IMR-90 (cell line): ENCODE measurements around the gene TBC1D10B. TPM values are rescaled to one million over a fixed set of nuclear protein-coding genes. Genes with fewer than 3 reads are reported as not detected.
A peak's percentile ranks its signal among the peaks of the same experiment; 100 is the strongest.

Experiments used
- ATAC-seq: fragments of 200-7000 bp; cut with Tn5 transposase; 2 replicates; pipeline ENCODE4 v1.9.1; 2020; ENCODE audit warnings: low read depth, mild to moderate bottlenecking, moderate library complexity
- BruUV-seq: library from RNA; stranded (reverse); fragments of 400-500 nt; replicated peaks from 2 replicates; lab custom pipeline; 2021; lab: Mats Ljungman, UMichigan
- CTCF ChIA-PET: fragments of 300-600 bp; formaldehyde crosslinking; extraction: SDS; loops from one replicate; lab custom pipeline; 2021; ENCODE audit warnings: antibody characterized with exemption; lab: Yijun Ruan, JAX
- POLR2A ChIA-PET: fragments of 300-600 bp; sonication (Branson Sonifier 250); formaldehyde crosslinking; loops from one replicate; lab custom pipeline; 2022; ENCODE audit warnings: antibody characterized with exemption; ENCODE audit not compliant: unreplicated experiment; lab: Charles Lee
- DNase-seq: peaks from one replicate; pipeline ENCODE4 v3.0.0; 2013
- H2AFZ ChIP-seq: replicated peaks from 2 replicates; pipeline ENCODE3; 2013; ENCODE audit warnings: low read length, mild to moderate bottlenecking; ENCODE audit not compliant: poor library complexity
- H2AK5ac ChIP-seq: 2 replicates; pipeline ENCODE4 v1.6.1; 2013; ENCODE audit warnings: low read depth, low read length, inconsistent platforms
- H2AK9ac ChIP-seq: replicated peaks from 2 replicates; pipeline ENCODE3; 2013; ENCODE audit warnings: mild to moderate bottlenecking, low read depth, low read length, moderate library complexity; ENCODE audit not compliant: poor library complexity
- H2BK120ac ChIP-seq: 2 replicates; pipeline ENCODE4 v1.6.1; 2013; ENCODE audit warnings: low read depth, low read length, inconsistent platforms
- H2BK15ac ChIP-seq: 3 replicates; pipeline ENCODE4 v1.6.1; 2013; ENCODE audit warnings: low read depth, low read length, inconsistent platforms
- H2BK20ac ChIP-seq: 2 replicates; pipeline ENCODE4 v1.6.1; 2013; ENCODE audit warnings: low read depth, mild to moderate bottlenecking, inconsistent platforms, low read length, moderate library complexity
- H2BK5ac ChIP-seq: 2 replicates; pipeline ENCODE4 v1.6.1; 2013; ENCODE audit warnings: mild to moderate bottlenecking, low read depth, low read length, inconsistent platforms; ENCODE audit not compliant: poor library complexity, severe bottlenecking
- H3K14ac ChIP-seq: replicated peaks from 2 replicates; pipeline ENCODE4 v1.6.1; 2013; ENCODE audit warnings: low read depth, low read length, inconsistent platforms
- H3K18ac ChIP-seq: 2 replicates; pipeline ENCODE4 v1.6.1; 2013; ENCODE audit warnings: low read depth, low read length, control low read depth
- H3K23ac ChIP-seq: 2 replicates; pipeline ENCODE4 v1.6.1; 2013; ENCODE audit warnings: low read depth, low read length, inconsistent platforms
- H3K27ac ChIP-seq: 2 replicates; pipeline ENCODE4 v1.5.1; 2013; ENCODE audit warnings: mild to moderate bottlenecking, control low read depth, low read length; ENCODE audit not compliant: insufficient read depth
- H3K27me3 ChIP-seq: 2 replicates; pipeline ENCODE4 v1.6.1; 2013; ENCODE audit warnings: low read length; ENCODE audit not compliant: control insufficient read depth, insufficient read depth
- H3K36me3 ChIP-seq: 2 replicates; pipeline ENCODE4 v1.6.1; 2013; ENCODE audit warnings: low read length, mixed read lengths; ENCODE audit not compliant: control insufficient read depth, insufficient read depth
- H3K4ac ChIP-seq: 2 replicates; pipeline ENCODE4 v1.6.1; 2013; ENCODE audit warnings: low read depth, low read length, inconsistent platforms
- H3K4me1 ChIP-seq: 2 replicates; pipeline ENCODE4 v1.6.1; 2013; ENCODE audit warnings: low read length, mixed read lengths; ENCODE audit not compliant: control insufficient read depth, insufficient read depth
- H3K4me2 ChIP-seq: 2 replicates; pipeline ENCODE4 v1.6.1; 2013; ENCODE audit warnings: low read depth, mild to moderate bottlenecking, control low read depth, low read length, moderate library complexity
- H3K4me3 ChIP-seq: 2 replicates; pipeline ENCODE4 v1.5.1; 2013; ENCODE audit warnings: low read depth, mild to moderate bottlenecking, control low read depth, low read length, moderate library complexity; ENCODE audit not compliant: insufficient read depth
- H3K56ac ChIP-seq: 2 replicates; pipeline ENCODE4 v1.6.1; 2013; ENCODE audit warnings: low read length, inconsistent platforms; ENCODE audit not compliant: insufficient read depth; ENCODE audit errors: extremely low read depth
- H3K79me1 ChIP-seq, 2 experiments: 2 replicates each; pipeline ENCODE4 v1.6.1; 2013; ENCODE audit warnings: low read length in 2 of 2, inconsistent platforms in 1 of 2, low read depth in 1 of 2
- H3K9ac ChIP-seq: 2 replicates; pipeline ENCODE4 v1.6.1; 2013; ENCODE audit warnings: low read depth, low read length, control low read depth
- H3K9me1 ChIP-seq: 2 replicates; pipeline ENCODE4 v1.6.1; 2013; ENCODE audit warnings: low read length, inconsistent platforms; ENCODE audit not compliant: insufficient read depth
- H3K9me3 ChIP-seq: 2 replicates; pipeline ENCODE4 v1.6.1; 2013; ENCODE audit warnings: low read length; ENCODE audit not compliant: control insufficient read depth, insufficient read depth
- H4K20me1 ChIP-seq: 2 replicates; pipeline ENCODE4 v1.6.1; 2013; ENCODE audit warnings: low read length, inconsistent platforms; ENCODE audit not compliant: insufficient read depth
- H4K5ac ChIP-seq: 2 replicates; pipeline ENCODE4 v1.6.1; 2013; ENCODE audit warnings: mild to moderate bottlenecking, low read depth, low read length, control low read depth
- H4K8ac ChIP-seq, 2 experiments: 2 replicates each; pipeline ENCODE4 v1.6.1; 2013; ENCODE audit warnings: low read depth in 2 of 2, low read length in 2 of 2, control low read depth in 1 of 2, inconsistent platforms in 1 of 2
- H4K91ac ChIP-seq: 2 replicates; pipeline ENCODE4 v1.6.1; 2013; ENCODE audit warnings: low read depth, low read length, inconsistent platforms; ENCODE audit not compliant: insufficient read depth
- MAFK ChIP-seq: IDR thresholded peaks from 2 replicates; pipeline ENCODE4 v1.6.1; 2012; ENCODE audit warnings: low read depth, low read length, improper control_type of control experiment
- RFX5 ChIP-seq: IDR thresholded peaks from 2 replicates; pipeline ENCODE4 v1.8.0; 2012; ENCODE audit warnings: low read depth, mild to moderate bottlenecking, low read length, moderate library complexity
- WGBS, 2 experiments: methylation state at CpG; one replicate each; pipeline versions ENCODE4 v1.1.5 to v1.1.7; 2013; ENCODE audit warnings: missing lambda C conversion rate in 2 of 2; ENCODE audit not compliant: insufficient read length in 1 of 2; ENCODE audit errors: extremely low coverage in 2 of 2; 5-methylcytosine and 5-hydroxymethylcytosine counted together
- dilution Hi-C: fragments of 300-500 bp; cut with HindIII; formaldehyde crosslinking; loops from one replicate; pipeline ENCODE4 v1.14.3; 2018; ENCODE audit warnings: low sequenced_read_pairs; ENCODE audit not compliant: unreplicated experiment
- in situ Hi-C: fragments of 300-500 bp; cut with MboI; formaldehyde crosslinking; loops from 3 replicates; pipeline ENCODE4 v1.14.3; 2019; ENCODE audit warnings: low sequenced_read_pairs, inconsistent platforms, mixed read lengths
- intact Hi-C: fragments of 100-400 bp; cut with micrococcal nuclease; formaldehyde crosslinking; loops from 2 replicates; pipeline ENCODE4 v1.10.0; 2022
- polyA plus RNA-seq, 3 experiments: library from polyadenylated mRNA; depleted of rRNA; stranded (reverse); fragments of >200 nt; gene quantifications; 2 replicates each; pipeline ENCODE4 v1.2.3, GENCODE V29; 2012; ENCODE audit warnings: low replicate concordance in 1 of 3
- total RNA-seq: library from RNA; depleted of rRNA; stranded (reverse); fragments of >200 nt; gene quantifications from 2 replicates; pipeline ENCODE4 v1.2.3, GENCODE V29; 2012

TBC1D10B gene
- total and polyA plus RNA-seq, 2 of the 4 experiments (the other 2 are of a cell fraction), result 8.4 to 24.9 TPM

- TF ChIP-seq MAFK (no peak), RFX5 (no peak)
- Histone ChIP-seq H2AK9ac (no peak overlapping the region), H3K4ac (no peak overlapping the region), H3K4me1 (peaks cover 3% of the 10 kb centered on the region; the same call in 1 of the 2 replicates), H2AFZ (no peak overlapping the region), H3K56ac (no peak overlapping the region), H3K36me3 (peaks cover 21% of the 10 kb centered on the region), H3K27ac (no peak overlapping the region), H2BK15ac (no peak overlapping the region), H3K27me3 (no peaks in the 10 kb centered on the region), H3K4me2 (no peak overlapping the region), H3K9me1 (peaks cover 13% of the 10 kb centered on the region), H2BK20ac (no peak overlapping the region), H4K91ac (no peak overlapping the region), H2AK5ac (no peak overlapping the region), H2BK120ac (no peak overlapping the region), H4K8ac (no peak overlapping the region), H3K23ac (0 out of 2 replicates have a peak overlapping the region, but pooled peaks have one; percentile 19), H3K9me3 (no peaks in the 10 kb centered on the region), H4K20me1 (peaks cover 51% of the 10 kb centered on the region), H3K79me1 (peaks cover 9 to 59% of the 10 kb centered on the region in 2 experiments), H2BK5ac (no peak overlapping the region), H3K18ac (no peak overlapping the region), H4K5ac (no peak overlapping the region), H3K14ac (no peak overlapping the region), H3K9ac (no peak overlapping the region), H3K4me3 (no peak overlapping the region)
- no TSS peak for BruUV-seq
- CTCF ChIA-PET, result interaction anchor here (1.2 kb wide), 1 partner anchor 274 kb away, joined by 3 read pairs; no protein-coding TSS in a partner anchor
- intact Hi-C loops, result no loop called here
- dilution Hi-C loops, result no loop called here
- no peak for ATAC-seq
- WGBS, 2 experiments, result no CpG with 5 or more reads among the region's 4 CpGs
- DNase-seq, result no peak
- in situ Hi-C loops, result no loop called here
- POLR2A ChIA-PET, result no interaction called here
Observed at GRCh38 chr16:30366511-30366910, 3.8 kb downstream of the TBC1D10B start.
